RPMI7951 (cell line): Measurements from ENCODE around the gene TEK. TPM values are rescaled to one million over a fixed set of nuclear protein-coding genes. Genes with fewer than 3 reads are reported as not detected.
A peak's percentile ranks its signal among the peaks of the same experiment; 100 is the strongest.

Source experiments
- DNase-seq: peaks from one replicate; pipeline ENCODE4 v3.0.0-alpha.2; 2012; ENCODE audit warnings: low read depth
- total RNA-seq: library from RNA; depleted of rRNA; stranded (reverse); fragments of >200 nt; shearing (Covaris generic); gene quantifications from 2 replicates; pipeline ENCODE4 v1.2.3, GENCODE V29; 2014

TEK gene
- total RNA-seq, 1 experiment from 2014 or later: not detected

DNA sequence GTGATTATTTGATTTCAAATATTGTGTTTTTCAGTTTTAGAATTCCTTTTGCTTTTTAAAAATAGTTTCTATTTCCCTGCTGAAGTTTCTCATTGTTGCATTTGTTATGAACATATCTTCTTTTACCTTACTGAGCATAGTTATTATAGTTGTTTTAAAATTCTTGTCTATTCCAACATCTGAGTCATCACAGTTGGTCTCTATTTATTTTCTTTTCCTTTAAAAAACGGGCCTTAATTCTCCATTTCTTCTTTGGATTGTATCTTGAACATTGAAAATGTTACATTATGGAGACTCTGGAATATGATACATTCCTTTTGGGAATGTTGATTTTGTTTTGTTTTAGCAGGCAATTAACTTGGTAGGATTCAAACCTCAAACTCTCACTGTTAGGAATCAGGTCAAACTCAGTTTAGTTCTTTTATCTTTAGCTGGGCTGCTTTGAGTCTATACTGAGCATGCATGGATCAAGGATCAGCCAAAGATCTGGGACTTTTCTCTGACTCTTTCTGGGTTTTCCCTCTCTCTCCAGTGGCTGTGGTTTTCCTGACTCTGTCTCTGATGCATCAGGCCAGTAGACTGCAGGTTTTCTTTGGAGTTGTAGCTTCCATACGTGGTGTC is 70.3 kb downstream of the TEK start:
- no peak for DNase-seq

DNA sequence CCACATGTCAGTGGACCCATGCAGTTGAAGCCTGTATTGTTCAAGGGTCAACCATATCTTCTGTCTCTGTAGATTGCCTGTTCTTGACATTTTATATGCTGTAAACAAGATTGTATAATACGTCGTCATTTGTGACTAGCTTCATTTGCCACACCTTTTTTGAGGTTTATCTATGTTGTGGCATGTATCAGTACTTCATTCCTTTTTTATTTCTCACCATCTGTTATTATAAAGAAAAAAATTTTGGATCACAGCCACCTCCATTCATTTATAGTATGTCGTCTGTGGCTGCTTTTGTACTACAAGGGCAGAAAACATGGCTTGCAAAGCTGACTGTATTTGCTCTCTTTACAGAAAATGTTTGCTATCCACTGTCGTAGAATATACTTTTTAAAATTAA is 72.4 kb downstream of the TEK start:
- no peak for DNase-seq

DNA sequence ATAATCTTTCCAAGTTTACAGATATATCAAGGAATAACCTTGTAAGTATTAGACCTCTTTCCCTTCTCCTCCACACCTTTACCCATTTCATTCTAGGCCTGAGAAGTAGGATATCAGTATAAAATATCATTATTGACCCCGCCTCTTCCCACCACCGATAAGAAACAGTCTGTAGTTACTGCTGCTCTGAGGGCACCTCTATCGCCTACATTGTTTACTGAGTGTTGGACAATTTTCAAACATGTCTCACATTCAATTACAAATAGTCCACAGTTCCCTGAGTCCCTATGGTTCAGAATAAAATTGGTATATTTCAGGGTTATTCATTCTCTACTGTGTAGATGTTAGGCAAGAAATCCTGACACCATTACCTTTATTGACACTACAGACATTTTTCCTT is 73.4 kb downstream of the TEK start:
- no peak for DNase-seq

DNA sequence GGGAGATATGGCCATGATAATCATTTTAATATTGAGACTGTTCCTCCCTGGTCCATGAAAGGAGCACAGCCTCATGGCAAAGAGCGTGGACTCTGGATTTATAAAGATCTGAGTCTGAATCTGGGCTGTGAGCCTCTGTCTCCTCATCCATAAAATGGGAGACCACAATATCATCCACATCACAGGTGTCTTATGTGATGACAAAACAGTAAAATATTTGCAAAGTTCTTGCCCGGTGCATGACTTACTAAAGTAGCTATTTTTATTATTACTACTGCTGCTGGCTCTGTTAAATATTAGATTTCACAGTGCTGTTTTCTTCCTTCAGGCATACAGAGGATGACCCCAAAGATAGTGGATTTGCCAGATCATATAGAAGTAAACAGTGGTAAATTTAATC is 74.1 kb downstream of the TEK start:
- no peak for DNase-seq

DNA sequence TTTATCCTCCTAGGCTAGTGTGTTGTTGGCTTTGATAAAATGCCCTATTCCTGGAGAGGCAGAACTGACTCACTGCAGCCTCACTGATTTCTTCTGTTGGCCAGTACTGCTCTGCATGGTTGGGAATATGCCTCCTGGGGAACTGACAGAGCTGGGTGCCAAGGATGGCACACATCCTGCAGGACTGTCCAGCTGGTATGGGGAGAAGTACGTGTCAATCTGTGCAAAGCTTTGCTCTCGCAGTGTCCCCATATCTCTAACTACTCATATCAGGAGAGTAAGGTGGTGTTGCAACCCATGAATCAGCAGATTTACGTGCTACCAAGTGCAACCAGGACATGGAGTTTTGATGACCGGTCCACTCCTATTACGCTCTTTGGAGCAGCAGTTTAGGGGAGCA is 74.7 kb downstream of the TEK start:
- DNase-seq: peak; percentile 41

DNA sequence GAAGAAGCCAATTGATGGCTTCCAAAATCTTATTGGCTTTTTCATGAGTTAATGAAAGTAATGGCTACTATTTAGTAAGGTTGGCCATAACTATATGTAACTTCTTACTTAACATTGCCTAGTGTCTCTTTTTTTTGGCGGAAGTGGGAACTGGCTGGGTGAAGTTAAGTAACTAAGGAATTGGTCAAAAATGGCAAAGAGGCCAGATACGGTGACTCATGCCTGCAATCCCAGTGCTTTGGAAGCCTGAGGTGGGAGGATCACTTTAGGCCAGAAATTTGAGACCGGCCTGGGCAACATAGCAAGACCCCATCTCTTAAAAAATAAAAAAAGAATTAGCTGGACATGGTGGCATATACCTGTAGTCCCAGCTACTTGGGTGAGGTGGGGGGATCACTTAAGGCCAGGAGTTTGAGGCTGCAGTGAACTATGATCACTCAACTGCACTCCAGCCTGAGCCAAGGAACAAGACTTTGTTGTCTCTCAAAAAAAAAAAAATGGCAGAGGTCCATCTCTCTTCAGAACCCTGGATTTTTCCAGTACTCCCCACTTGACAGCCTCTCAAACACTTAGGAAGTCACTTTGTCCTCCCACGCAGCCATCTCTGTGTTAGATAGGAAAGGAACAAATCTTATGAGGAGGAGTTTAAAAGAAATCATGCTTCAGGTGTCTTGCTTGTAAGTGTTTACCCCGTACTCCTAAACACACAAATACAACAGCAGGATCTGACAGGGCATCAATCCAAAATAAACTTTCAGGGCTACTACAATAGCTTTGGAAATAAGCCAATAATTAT is 75.7 kb downstream of the TEK start:
- no peak for DNase-seq

DNA sequence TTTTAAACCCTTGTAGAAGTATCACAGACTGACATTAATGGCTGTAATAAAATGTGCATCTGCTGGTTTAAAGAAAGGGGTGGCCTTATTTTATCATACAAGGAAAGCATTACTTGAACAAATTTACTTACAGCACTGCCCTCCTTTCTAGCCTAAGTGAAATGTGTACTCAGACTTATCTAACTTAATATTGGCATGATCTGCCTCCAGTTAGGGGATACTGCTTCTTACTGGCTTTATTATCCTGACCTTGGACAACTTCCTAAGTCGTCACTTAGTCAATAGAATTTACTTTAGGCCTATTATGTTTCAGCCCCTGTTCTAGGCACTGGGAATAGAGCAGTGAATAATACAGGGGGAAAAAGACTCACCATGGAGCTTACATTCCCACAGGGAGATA is 79.4 kb downstream of the TEK start:
- no peak for DNase-seq

DNA sequence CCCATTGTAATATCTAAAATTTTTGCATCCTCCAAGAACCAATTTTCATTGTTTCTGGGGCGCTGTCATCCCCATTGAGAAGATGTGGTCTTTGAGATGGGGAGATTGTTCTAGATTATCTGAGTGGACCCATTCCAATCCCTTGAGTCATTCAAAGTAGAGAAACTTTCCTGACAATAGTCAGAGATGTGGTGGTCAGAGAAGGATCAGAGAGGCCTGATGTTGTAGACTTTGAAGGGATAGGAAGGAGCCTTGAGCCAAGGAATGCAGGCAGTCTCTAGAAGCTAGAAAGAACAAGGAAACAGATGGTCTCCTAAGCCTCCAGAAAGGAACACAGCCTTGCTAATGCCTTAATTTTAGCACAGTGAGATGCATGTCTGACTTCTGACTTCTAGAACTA is 80.4 kb downstream of the TEK start:
- DNase-seq: no peak

DNA sequence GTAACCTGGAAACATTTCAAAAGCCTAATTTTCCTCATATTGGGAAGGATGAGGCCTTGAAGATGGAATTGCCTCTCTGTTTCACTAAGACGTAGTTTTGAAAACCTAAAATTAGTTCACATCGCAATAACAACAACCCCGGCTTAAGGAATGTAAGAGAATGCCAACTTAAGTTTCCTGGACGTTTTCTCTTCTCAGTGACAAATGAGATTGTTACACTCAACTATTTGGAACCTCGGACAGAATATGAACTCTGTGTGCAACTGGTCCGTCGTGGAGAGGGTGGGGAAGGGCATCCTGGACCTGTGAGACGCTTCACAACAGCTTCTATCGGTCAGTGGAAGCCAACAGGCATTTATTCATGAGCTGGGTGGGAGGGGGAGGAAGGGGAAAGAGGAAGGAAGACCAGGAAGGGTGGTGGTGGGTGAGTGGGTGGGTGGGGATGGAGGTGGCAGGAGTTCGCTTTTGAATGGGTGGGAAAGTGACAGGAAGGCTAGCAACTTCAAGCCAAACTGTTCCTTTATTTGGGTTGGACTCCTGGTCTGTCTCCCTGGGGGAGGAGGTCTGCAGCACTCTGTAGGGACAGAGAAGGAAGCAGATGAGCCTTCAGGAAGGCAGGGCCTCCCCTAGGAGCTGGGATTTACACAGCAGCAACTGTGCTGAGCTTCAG is 83.4 kb downstream of the TEK start:
- DNase-seq: no peak

DNA sequence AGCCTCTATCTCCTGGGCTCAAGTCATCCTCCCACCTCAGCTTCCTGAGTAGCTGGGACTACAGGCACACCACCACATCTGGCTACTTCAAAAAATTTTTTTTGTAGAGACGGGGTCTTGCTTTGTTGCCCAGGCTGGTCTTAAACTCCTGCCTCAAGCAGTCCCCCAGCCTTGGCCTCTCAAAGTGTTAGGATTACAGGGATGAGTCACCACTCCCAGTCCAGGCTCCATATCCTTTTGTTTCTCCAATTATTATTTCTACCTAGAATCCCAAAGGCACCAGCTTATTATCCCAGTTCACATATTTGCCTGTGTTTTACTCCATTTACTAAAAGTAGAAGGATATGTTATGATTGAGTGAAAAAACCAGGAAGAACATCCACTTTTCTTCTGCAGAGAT is 84.9 kb downstream of the TEK start:
- DNase-seq: peak; percentile 41

DNA sequence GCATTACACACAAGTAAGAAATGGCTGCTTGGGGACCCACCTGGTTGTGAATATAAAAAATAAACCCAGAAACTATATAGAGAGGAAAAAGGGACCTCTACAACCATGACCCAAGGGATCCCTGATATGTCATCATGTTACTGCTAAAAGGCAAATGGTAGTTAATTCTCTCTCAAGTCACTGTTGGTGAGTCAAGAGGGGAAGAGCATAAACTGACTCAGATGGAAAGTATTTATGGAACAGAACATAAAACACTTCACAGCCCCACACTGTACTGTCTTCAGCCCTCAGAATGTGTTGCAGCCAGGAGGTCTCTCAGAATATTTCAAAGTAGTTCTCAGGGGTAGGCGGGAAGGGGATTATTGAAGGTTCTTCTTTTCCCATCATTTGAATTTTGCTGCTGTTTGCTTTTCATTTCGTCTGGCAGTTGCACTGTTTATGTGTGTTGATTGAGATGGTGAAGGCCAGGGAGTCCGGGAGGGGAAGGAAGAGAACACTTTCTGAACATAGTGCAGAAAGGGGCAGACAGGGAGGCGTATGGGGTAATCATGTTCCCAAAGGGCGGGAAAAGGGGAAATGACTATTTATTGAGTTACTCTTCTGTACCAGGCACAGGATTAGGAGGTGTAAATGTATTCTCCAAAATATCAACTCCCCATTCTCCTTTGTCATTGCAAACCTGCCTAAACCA is 85.5 kb downstream of the TEK start:
- peak; percentile 76 for DNase-seq

DNA sequence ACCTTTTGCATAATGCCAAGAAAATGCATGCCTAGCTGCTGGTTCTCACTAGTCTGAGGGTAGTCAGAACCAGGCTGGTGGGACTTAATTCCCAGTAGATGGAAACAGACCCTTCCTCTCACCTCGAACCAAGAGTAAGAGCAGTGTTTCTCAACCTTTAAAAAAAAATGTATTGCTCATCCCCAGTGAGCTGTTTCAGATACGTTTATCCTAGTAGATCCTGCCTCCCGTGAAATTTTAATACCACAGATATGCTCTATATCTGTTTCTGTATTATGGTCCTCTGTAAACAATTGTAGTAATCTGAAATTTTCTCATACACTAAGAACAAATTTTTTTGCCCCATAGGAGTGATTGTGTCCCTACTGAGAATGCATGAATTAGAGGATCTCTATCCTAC is 86.2 kb downstream of the TEK start:
- no peak for DNase-seq

DNA sequence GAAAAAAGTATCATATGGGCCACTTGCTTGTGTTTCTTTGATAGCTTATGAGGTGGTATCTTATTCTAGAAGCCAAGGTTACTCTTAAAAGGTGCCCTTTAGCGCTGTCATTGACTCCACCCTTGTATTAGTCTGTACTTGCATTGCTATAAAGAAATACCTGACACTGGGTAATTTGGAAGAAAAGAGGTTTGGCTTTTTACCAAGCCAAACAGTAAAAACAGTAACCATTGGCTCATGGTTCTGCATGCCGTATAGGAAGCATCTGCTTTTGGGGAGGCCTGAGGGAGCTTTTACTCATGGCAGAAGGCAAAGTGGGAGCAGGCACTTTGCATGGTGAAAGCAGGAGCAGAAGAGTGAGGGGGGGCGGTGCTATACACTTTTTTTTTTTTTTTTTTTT is 87.4 kb downstream of the TEK start:
- no peak for DNase-seq

DNA sequence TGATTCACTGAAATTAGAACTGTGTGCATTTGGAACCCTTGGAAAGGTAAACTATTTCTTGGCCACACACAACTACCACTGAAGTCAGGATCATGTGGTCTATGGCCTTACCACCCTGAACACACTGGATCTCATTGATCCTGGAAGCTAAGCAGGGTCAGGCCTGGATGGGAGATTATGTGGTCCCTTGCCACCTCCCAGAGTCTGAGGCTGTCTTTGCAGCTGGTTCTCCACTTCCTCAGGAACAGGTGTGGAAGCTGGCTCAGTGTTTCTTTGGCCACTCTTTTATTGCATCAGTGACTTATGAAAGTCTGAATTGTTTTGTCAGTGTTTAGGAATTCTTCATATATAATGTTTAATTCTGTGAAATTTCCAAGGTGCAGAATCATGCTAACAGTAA is 89.2 kb downstream of the TEK start:
- no peak for DNase-seq

DNA sequence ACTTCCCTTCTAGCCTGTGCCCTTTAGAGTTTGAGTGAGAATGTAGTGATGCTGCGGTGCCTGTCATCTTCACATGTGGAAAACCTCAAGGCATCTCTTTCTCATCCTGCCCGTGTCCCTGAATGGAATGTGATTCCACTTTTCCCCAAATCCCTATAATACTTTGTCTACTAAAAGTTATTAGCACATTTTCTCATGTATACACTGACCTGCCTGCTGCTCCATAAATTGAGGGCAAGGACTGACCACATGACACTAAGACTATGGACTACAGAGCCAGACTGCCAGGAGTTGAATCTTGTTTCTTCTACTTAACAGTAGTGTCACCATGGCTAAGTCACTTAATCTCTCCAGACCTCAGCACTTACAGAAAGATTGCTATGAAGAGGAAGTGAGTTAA is 93.0 kb downstream of the TEK start:
- DNase-seq: no peak

DNA sequence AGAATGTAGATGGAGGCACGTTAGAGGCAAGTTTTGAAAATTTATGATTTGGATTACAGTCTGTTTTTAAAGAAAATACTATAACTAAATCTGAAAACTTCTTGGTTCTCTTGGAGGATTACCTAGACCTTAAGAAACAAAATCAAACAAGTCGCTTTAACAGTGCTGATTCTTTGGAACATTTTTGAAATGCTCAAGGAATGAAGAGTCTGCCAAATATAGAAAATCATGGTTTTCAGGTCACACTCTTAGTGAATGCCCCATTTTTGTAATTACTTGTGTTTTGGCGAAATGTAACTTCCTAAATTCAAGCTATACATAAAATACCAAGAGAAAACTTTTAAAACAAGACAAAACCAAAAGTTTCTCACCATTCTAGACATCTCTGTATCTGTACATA is 94.8 kb downstream of the TEK start:
- no peak for DNase-seq

DNA sequence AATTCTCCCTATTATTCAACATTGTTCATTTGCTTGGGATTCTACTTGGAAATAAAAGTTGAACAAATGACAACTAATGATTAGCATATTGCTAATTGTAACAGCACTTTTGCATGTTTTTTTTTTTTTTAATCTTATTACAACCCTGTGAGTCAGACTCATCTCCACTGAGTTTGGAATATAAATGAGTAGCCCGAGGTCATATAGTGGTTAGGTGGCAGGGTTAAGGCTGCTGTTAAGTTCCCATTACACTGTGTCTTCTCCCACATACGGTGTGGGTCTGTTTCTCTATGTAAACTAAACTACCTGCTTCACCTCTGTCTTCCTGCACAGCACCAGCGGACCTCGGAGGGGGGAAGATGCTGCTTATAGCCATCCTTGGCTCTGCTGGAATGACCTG is 95.6 kb downstream of the TEK start:
- DNase-seq: peak; percentile 59

DNA sequence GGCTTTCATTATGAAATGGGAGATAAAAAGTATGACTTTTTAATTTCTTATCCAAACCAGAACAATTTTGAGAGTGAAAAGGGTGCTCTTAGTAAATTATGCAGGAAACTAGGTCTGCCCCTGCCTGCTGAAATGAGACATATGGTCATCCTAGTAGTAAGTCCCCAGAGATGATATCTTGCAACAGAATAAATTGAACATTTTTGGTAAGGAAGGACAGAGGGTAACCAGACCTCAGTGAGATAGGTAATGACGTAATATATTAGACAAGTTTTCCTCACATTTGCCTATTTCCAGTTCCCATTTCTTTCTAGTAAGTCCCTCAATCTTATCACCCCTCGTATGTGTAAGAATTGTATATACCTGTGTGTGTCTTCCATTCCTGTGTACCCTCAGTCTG is 96.2 kb downstream of the TEK start:
- no peak for DNase-seq

DNA sequence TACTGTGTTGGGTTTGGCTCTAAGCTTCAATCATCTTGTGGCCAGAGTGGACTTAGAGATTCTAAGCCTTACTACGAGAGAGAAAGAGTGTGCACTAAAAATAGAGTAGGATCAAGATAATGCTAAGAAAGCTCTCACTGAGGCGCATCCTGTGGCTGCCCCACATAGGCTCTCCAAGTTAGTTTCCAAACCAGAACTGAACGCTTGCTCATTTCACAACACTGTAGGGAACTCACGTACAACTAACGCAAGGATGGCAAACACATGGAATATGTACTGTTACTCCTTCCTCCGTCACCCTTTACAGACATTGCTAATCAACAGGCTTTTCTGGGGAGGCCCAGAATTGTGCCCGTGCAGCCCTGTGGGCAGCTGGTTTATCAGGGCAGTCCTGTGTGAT is 97.0 kb downstream of the TEK start:
- DNase-seq: no peak

DNA sequence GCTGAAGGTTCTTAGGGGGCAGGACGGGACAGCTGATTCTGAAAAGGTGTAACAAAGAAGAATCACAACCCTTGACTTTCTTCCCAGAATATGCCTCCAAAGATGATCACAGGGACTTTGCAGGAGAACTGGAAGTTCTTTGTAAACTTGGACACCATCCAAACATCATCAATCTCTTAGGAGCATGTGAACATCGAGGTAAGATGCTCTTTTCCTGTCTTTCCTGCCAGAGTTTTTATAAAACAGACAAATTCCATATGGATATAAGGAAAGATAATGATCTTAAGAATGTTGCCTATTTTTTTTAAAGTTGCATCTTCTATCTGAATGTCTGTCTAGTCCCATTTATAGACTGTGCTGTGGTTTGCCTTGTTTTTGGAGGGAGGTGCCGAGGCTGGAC is 100.0 kb downstream of the TEK start:
- no peak for DNase-seq

DNA sequence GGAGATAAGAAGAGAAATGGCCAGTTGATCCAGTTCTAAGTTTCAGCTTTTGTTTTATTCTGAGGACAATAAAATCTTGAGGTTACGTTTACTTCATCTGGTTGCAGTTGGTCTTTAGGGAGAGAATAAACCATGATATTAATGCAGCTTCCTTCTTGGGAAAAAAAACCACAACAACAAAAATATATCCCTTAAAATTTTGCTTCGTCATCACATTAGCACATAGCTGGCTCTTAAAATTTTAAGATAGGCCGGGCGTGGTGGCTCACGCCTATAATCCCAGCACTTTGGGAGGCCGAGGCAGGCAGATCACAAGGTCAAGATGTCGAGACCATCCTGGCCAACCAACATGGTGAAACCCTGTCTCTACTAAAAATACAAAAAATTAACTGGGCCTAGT is 101.6 kb downstream of the TEK start:
- no peak for DNase-seq

DNA sequence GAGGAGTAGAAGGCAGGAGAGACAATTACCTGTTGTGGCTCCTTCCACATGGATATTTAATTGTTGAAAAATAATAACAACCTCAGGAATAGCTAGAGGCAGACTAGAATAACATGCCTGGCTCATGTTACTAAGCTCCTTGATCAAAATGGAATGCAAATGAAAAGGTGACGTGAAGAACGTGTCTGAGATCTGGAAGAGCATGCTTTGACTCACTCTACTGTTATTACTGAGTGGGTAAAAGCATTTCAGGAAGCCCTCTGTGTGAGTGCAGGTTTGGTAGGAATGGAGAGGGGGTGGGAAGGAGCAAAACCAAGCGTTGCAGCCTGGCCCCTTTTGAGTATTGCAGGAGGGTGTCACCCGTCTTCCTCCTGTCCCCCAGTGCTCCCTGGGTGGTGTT is 103.2 kb downstream of the TEK start:
- DNase-seq: no peak

DNA sequence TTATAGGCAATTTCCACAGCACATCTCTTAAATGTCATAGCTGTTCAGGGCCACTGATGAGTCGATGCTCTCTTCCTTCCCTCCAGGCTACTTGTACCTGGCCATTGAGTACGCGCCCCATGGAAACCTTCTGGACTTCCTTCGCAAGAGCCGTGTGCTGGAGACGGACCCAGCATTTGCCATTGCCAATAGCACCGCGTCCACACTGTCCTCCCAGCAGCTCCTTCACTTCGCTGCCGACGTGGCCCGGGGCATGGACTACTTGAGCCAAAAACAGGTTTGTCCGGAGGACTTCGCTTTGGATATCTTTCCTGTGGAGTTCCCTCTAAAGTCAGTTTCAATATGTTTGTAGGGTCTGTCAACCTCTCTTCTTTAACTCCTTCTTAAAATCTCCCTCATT is 103.6 kb downstream of the TEK start:
- DNase-seq: no peak
